PC-9 (cell line): ENCODE measurements around the gene GBE1. TPM values are rescaled to one million over a fixed set of nuclear protein-coding genes. Genes with fewer than 3 reads are reported as not detected.

Experiments
- BruUV-seq: library from RNA; stranded (reverse); fragments of 400-500 nt; replicated peaks from 2 replicates; lab custom pipeline; 2021; lab: Mats Ljungman, UMichigan
- CTCF ChIA-PET: fragments of 300-600 bp; sonication (Branson Sonifier 250); formaldehyde crosslinking; loops from one replicate; lab custom pipeline; 2022; ENCODE audit warnings: antibody characterized with exemption; lab: Charles Lee
- POLR2A ChIA-PET: fragments of 300-600 bp; sonication (Branson Sonifier 250); formaldehyde crosslinking; loops from one replicate; lab custom pipeline; 2022; ENCODE audit warnings: antibody characterized with exemption; ENCODE audit not compliant: unreplicated experiment; lab: Charles Lee
- DNase-seq, 2 experiments: peaks; one replicate each; pipeline versions ENCODE4 v3.0.0 to v3.0.0-alpha.2; 2015 to 2022; ENCODE audit warnings: mixed read lengths in 1 of 2
- H2AFZ ChIP-seq: fragments of 200-600 bp; sonication (generic); 2 replicates; pipeline ENCODE4 v1.8.1; 2017; ENCODE audit warnings: antibody characterized with exemption
- H3F3A ChIP-seq: fragments of 200-600 bp; sonication (generic); 2 replicates; pipeline ENCODE4 v1.8.1; 2017; ENCODE audit warnings: antibody characterized with exemption, mild to moderate bottlenecking, low read depth; ENCODE audit not compliant: insufficient read depth
- H3K27ac ChIP-seq: fragments of 200-600 bp; sonication (generic); 2 replicates; pipeline ENCODE4 v1.6.1; 2016; ENCODE audit warnings: mixed run types
- H3K27me3 ChIP-seq: fragments of 200-600 bp; sonication (generic); 2 replicates; pipeline ENCODE4 v1.6.1; 2016; ENCODE audit warnings: low read depth, mixed run types; ENCODE audit not compliant: insufficient read depth
- H3K36me3 ChIP-seq: fragments of 200-600 bp; sonication (generic); 2 replicates; pipeline ENCODE4 v1.6.1; 2016; ENCODE audit warnings: low read depth, mixed run types
- H3K4me1 ChIP-seq: fragments of 200-600 bp; sonication (generic); replicated peaks from 2 replicates; pipeline ENCODE4 v1.6.1; 2016; ENCODE audit warnings: mixed run types; ENCODE audit not compliant: insufficient read depth
- H3K4me2 ChIP-seq: fragments of 200-600 bp; sonication (generic); 2 replicates; pipeline ENCODE4 v1.6.1; 2017; ENCODE audit warnings: mixed run types
- H3K4me3 ChIP-seq: fragments of 200-600 bp; sonication (generic); 2 replicates; pipeline ENCODE4 v1.6.1; 2016; ENCODE audit warnings: mixed run types
- H3K79me2 ChIP-seq: fragments of 200-600 bp; sonication (generic); 2 replicates; pipeline ENCODE4 v1.6.1; 2017; ENCODE audit warnings: low read depth, mixed run types
- H3K9me2 ChIP-seq: fragments of 200-600 bp; sonication (generic); 2 replicates; pipeline ENCODE4 v1.8.1; 2017; ENCODE audit warnings: mild to moderate bottlenecking; ENCODE audit not compliant: insufficient read depth
- H3K9me3 ChIP-seq: fragments of 200-600 bp; sonication (generic); 2 replicates; pipeline ENCODE4 v1.8.1; 2016; ENCODE audit warnings: low read depth; ENCODE audit not compliant: insufficient read depth
- H4K20me1 ChIP-seq: fragments of 200-600 bp; sonication (generic); 2 replicates; pipeline ENCODE4 v1.8.1; 2017; ENCODE audit not compliant: insufficient read depth
- CTCF ChIP-seq: fragments of 200-600 bp; sonication (generic); conservative IDR thresholded peaks from 2 replicates; pipeline ENCODE4 v1.6.1; 2017; ENCODE audit warnings: mixed run types, antibody characterized with exemption, mild to moderate bottlenecking, moderate library complexity
- EZH2 ChIP-seq: fragments of 200-600 bp; sonication (generic); IDR thresholded peaks from 2 replicates; pipeline ENCODE4 v1.8.0; 2017; ENCODE audit warnings: antibody characterized with exemption, low read depth
- intact Hi-C: fragments of 100-400 bp; cut with micrococcal nuclease; formaldehyde crosslinking; loops from one replicate; pipeline ENCODE4 v1.10.0; 2022; ENCODE audit not compliant: unreplicated experiment
- total RNA-seq: library from RNA; stranded (reverse); gene quantifications from 2 replicates; pipeline ENCODE4 v1.2.3, GENCODE V29; 2021

The GBE1 gene
- total RNA-seq, 1 experiment from 2014 or later: 31.2 TPM

GRCh38 chr3:81650187-81650586 lies 111.3 kb downstream of the GBE1 start:
- DNase-seq: no peak
- no peaks in the 10 kb centered on the region for H3K27me3 ChIP-seq
- CTCF ChIA-PET: no interaction called here
- H4K20me1 ChIP-seq: no peaks in the 10 kb centered on the region
- no peak overlapping the region for H3K4me2 ChIP-seq
- H3K9me2 ChIP-seq: no peaks in the 10 kb centered on the region
- no peaks in the 10 kb centered on the region for H3K4me1 ChIP-seq
- H3F3A ChIP-seq: no peaks in the 10 kb centered on the region
- BruUV-seq: no TSS peak
- H3K27ac ChIP-seq: no peak overlapping the region
- H3K36me3 ChIP-seq: no peaks in the 10 kb centered on the region
- no peak overlapping the region for H3K4me3 ChIP-seq
- H3K9me3 ChIP-seq: no peaks in the 10 kb centered on the region
- TF ChIP-seq EZH2 (no peak), CTCF (no peak)
- no peak overlapping the region for H2AFZ ChIP-seq
- POLR2A ChIA-PET: no interaction called here
- no peaks in the 10 kb centered on the region for H3K79me2 ChIP-seq
- intact Hi-C loops: no loop called here

GRCh38 chr3:81645248-81645647 lies 116.2 kb downstream of the GBE1 start:
- ChIA-PET POLR2A (no interaction called here), CTCF (no interaction called here)
- intact Hi-C loops: no loop called here
- no peak for DNase-seq
- no peaks in the 10 kb centered on the region for H3F3A ChIP-seq
- H4K20me1 ChIP-seq: no peaks in the 10 kb centered on the region
- TF ChIP-seq EZH2 (no peak), CTCF (no peak)
- no peaks in the 10 kb centered on the region for H3K79me2 ChIP-seq
- BruUV-seq: no TSS peak
- no peak overlapping the region for H3K27ac ChIP-seq
- no peak overlapping the region for H2AFZ ChIP-seq
- no peaks in the 10 kb centered on the region for H3K9me3 ChIP-seq
- no peak overlapping the region for H3K4me2 ChIP-seq
- H3K9me2 ChIP-seq: no peaks in the 10 kb centered on the region
- no peak overlapping the region for H3K4me3 ChIP-seq
- no peaks in the 10 kb centered on the region for H3K4me1 ChIP-seq
- H3K27me3 ChIP-seq: no peaks in the 10 kb centered on the region
- H3K36me3 ChIP-seq: no peaks in the 10 kb centered on the region

- no TSS peak for BruUV-seq
- intact Hi-C loops: no loop called here
- POLR2A ChIA-PET: no interaction called here
These were observed 117.7 kb downstream of the GBE1 start for GRCh38 chr3:81643721-81644120.

More at GRCh38 chr3:81643721-81644120, 117.7 kb downstream of the GBE1 start:
- no peak for DNase-seq
- no peak overlapping the region for H3K27ac ChIP-seq
- H3K79me2 ChIP-seq: no peaks in the 10 kb centered on the region
- no peaks in the 10 kb centered on the region for H4K20me1 ChIP-seq
- CTCF ChIA-PET: no interaction called here
- no peak overlapping the region for H2AFZ ChIP-seq
- H3K27me3 ChIP-seq: no peaks in the 10 kb centered on the region
- H3K9me2 ChIP-seq: no peaks in the 10 kb centered on the region
- no peak overlapping the region for H3K4me3 ChIP-seq
- no peaks in the 10 kb centered on the region for H3K4me1 ChIP-seq
- H3K36me3 ChIP-seq: no peaks in the 10 kb centered on the region
- no peaks in the 10 kb centered on the region for H3K9me3 ChIP-seq
- H3K4me2 ChIP-seq: no peak overlapping the region
- TF ChIP-seq EZH2 (no peak), CTCF (peak; percentile 54)
- H3F3A ChIP-seq: no peaks in the 10 kb centered on the region
